K562 (cell line): ENCODE results near the gene RREB1. TPM values are rescaled to one million over a fixed set of nuclear protein-coding genes. Genes with fewer than 3 reads are reported as not detected.

Experiments used
- ATF6 ChIP-seq: sonication (generic); formaldehyde crosslinking; IDR thresholded peaks from 2 replicates; pipeline ENCODE4 v1.4.0; 2020; ENCODE audit warnings: mild to moderate bottlenecking, missing genetic modification reagents
- ETS2 ChIP-seq: IDR thresholded peaks from 2 replicates; pipeline ENCODE4 v1.6.1; 2016; ENCODE audit warnings: borderline replicate concordance, missing genetic modification characterization, mild to moderate bottlenecking, moderate library complexity, missing compliant biosample characterization; ENCODE audit not compliant: poor library complexity, severe bottlenecking
- ID3 ChIP-seq, 2 experiments: fragments of 250-450 bp in 1 of 2; fragments of 450-650 bp in 1 of 2; sonication (Bioruptor Pico) in 1 of 2; IDR thresholded peaks; 2 replicates each; pipeline versions ENCODE4 v1.6.1 to v1.8.0; 2016 to 2021; ENCODE audit warnings: mild to moderate bottlenecking in 2 of 2, moderate library complexity in 2 of 2, missing compliant biosample characterization in 1 of 2, missing genetic modification characterization in 1 of 2
- MECOM ChIP-seq: fragments of 250-450 bp; sonication (Bioruptor Pico); IDR thresholded peaks from 2 replicates; pipeline ENCODE4 v1.8.0; 2022; ENCODE audit warnings: inconsistent platforms
- NFIC ChIP-seq: fragments of 450-650 bp; IDR thresholded peaks from 2 replicates; pipeline ENCODE4 v1.6.1; 2017; ENCODE audit warnings: mild to moderate bottlenecking, inconsistent platforms
- ZNF766 ChIP-seq: fragments of 200-800 bp; sonication (Bioruptor generic); conservative IDR thresholded peaks from 2 replicates; pipeline ENCODE4 v1.6.1; 2016; ENCODE audit warnings: missing genetic modification characterization, missing compliant biosample characterization
- polyA plus RNA-seq, 8 experiments: library from polyadenylated mRNA; depleted of rRNA in 4 of 8; stranded (reverse) in 5 of 8; unstranded in 3 of 8; fragments of >200 nt; fragmentation: Nextera tagmentation in 2 of 8; fragmentation: Illumina TruSeq in 1 of 8; extraction: Ambion mirVana in 2 of 8; extraction: Trizol in 1 of 8; gene quantifications; 2 replicates each; pipeline versions ENCODE4 v1.2.1 to v1.2.3, GENCODE V29; 2011 to 2014; ENCODE audit warnings: inconsistent platforms in 1 of 8, missing spikeins in 1 of 8
- total RNA-seq, 7 experiments: library from RNA; depleted of rRNA in 6 of 7; stranded (reverse); fragments of >200 nt in 6 of 7; fragmentation: Illumina TruSeq in 2 of 7; extraction: Trizol in 2 of 7; gene quantifications; 2 replicates each; pipeline versions ENCODE4 v1.2.1 to v1.2.3, GENCODE V29; 2011 to 2021; ENCODE audit warnings: low replicate concordance in 1 of 7
- TF ChIP-seq, protein P1 (sequence below): fragments of 450-650 bp; formaldehyde crosslinking; IDR thresholded peaks from 2 replicates; pipeline ENCODE4 v1.4.0; 2022; ENCODE audit warnings: missing genetic modification characterization
- TF ChIP-seq, protein P2 (sequence below): sonication (generic); formaldehyde crosslinking; IDR thresholded peaks from 2 replicates; pipeline ENCODE4 v1.8.0; 2022; ENCODE audit warnings: missing genetic modification reagents, mild to moderate bottlenecking, borderline replicate concordance
- TF ChIP-seq, protein P3 (sequence below): fragments of 200-400 bp; formaldehyde crosslinking; IDR thresholded peaks from 2 replicates; pipeline ENCODE4 v1.6.1; 2017; ENCODE audit warnings: mild to moderate bottlenecking, low read depth, low read length, moderate library complexity

Gene RREB1
- total and polyA plus RNA-seq, 9 of the 15 experiments (the other 6 are each of a cell fraction or from before 2014, with no cell fraction given) = 3.3 to 64.2 (median 19.3) TPM

- TF ChIP-seq ID3 (CRISPR knock-in tag; IDR thresholded peaks at IDR 0.05) (no peak), ID3 (tag; IDR thresholded peaks at IDR 0.05) (peak; percentile 63; the same call in 1 of the 2 replicates), ETS2 (tag) (no peak), ATF6 (CRISPR knock-in tag) (no peak), NFIC (no peak), MECOM (peak; percentile 54; the same call in 1 of the 2 replicates), ZNF766 (peak; percentile 45; the same call in 1 of the 2 replicates)
- TF ChIP-seq, protein P1, sequence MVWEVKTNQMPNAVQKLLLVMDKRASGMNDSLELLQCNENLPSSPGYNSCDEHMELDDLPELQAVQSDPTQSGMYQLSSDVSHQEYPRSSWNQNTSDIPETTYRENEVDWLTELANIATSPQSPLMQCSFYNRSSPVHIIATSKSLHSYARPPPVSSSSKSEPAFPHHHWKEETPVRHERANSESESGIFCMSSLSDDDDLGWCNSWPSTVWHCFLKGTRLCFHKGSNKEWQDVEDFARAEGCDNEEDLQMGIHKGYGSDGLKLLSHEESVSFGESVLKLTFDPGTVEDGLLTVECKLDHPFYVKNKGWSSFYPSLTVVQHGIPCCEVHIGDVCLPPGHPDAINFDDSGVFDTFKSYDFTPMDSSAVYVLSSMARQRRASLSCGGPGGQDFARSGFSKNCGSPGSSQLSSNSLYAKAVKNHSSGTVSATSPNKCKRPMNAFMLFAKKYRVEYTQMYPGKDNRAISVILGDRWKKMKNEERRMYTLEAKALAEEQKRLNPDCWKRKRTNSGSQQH = no peak
- TF ChIP-seq, protein P2, sequence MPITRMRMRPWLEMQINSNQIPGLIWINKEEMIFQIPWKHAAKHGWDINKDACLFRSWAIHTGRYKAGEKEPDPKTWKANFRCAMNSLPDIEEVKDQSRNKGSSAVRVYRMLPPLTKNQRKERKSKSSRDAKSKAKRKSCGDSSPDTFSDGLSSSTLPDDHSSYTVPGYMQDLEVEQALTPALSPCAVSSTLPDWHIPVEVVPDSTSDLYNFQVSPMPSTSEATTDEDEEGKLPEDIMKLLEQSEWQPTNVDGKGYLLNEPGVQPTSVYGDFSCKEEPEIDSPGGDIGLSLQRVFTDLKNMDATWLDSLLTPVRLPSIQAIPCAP (CRISPR knock-in tag) = no peak
- TF ChIP-seq, protein P3, sequence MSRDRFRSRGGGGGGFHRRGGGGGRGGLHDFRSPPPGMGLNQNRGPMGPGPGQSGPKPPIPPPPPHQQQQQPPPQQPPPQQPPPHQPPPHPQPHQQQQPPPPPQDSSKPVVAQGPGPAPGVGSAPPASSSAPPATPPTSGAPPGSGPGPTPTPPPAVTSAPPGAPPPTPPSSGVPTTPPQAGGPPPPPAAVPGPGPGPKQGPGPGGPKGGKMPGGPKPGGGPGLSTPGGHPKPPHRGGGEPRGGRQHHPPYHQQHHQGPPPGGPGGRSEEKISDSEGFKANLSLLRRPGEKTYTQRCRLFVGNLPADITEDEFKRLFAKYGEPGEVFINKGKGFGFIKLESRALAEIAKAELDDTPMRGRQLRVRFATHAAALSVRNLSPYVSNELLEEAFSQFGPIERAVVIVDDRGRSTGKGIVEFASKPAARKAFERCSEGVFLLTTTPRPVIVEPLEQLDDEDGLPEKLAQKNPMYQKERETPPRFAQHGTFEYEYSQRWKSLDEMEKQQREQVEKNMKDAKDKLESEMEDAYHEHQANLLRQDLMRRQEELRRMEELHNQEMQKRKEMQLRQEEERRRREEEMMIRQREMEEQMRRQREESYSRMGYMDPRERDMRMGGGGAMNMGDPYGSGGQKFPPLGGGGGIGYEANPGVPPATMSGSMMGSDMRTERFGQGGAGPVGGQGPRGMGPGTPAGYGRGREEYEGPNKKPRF = no peak
Observed at GRCh38 chr6:7163661-7164071, 55.9 kb downstream of the RREB1 start (continued).
